ENCODE measurements around the gene SLC6A14.

Gene SLC6A14

GRCh38 chrX:116436358-116436816 is at the start of gene SLC6A14:
TSS of gene SLC6A14 (plus strand) at chrX:116436606. CDS start at chrX:116436710, 104 bp downstream.
- in situ Hi-C loops (cut with MboI; ENCODE audit: low sequenced_read_pairs), result no loop called here

- in situ Hi-C loops (cut with MboI; ENCODE audit: low sequenced_read_pairs), result no loop called here
Observed at GRCh38 chrX:116395752-116396151, 40.7 kb upstream of the SLC6A14 start.

GRCh38 chrX:116399681-116400080 is 36.7 kb upstream of the SLC6A14 start:
- in situ Hi-C loops (cut with MboI; ENCODE audit: low sequenced_read_pairs), result no loop called here

- in situ Hi-C loops (cut with MboI; ENCODE audit: low sequenced_read_pairs), result no loop called here
Observed at GRCh38 chrX:116409219-116409618, 27.2 kb upstream of the SLC6A14 start.

- in situ Hi-C loops (cut with MboI; ENCODE audit: low sequenced_read_pairs), result no loop called here
Observed at GRCh38 chrX:116413273-116413672, 23.1 kb upstream of the SLC6A14 start.

- in situ Hi-C loops (cut with MboI; ENCODE audit: low sequenced_read_pairs), result no loop called here
Observed at GRCh38 chrX:116417214-116417613, 19.2 kb upstream of the SLC6A14 start.

- in situ Hi-C loops (cut with MboI; ENCODE audit: low sequenced_read_pairs), result no loop called here
Observed at GRCh38 chrX:116417968-116418367, 18.4 kb upstream of the SLC6A14 start.

GRCh38 chrX:116427978-116428377 is 8.4 kb upstream of the SLC6A14 start:
- in situ Hi-C loops (cut with MboI; ENCODE audit: low sequenced_read_pairs), result no loop called here

- in situ Hi-C loops (cut with MboI; ENCODE audit: low sequenced_read_pairs), result no loop called here
Observed at GRCh38 chrX:116435597-116435996, 809 bp upstream of the SLC6A14 start.

- in situ Hi-C loops (cut with MboI; ENCODE audit: low sequenced_read_pairs), result no loop called here
Observed at GRCh38 chrX:116449156-116449555, 12.8 kb downstream of the SLC6A14 start.

GRCh38 chrX:116462822-116463221 is 26.4 kb downstream of the SLC6A14 start, which contains the start of gene CT83:
TSS of gene CT83 (minus strand) at chrX:116462976. CDS start at chrX:116462856, 120 bp downstream.
- in situ Hi-C loops (cut with MboI; ENCODE audit: low sequenced_read_pairs), result no loop called here

GRCh38 chrX:116480059-116480458 is 43.7 kb downstream of the SLC6A14 start:
- in situ Hi-C loops (cut with MboI; ENCODE audit: low sequenced_read_pairs), result no loop called here

- in situ Hi-C loops (cut with MboI; ENCODE audit: low sequenced_read_pairs), result no loop called here
Observed at GRCh38 chrX:116490104-116490503, 53.7 kb downstream of the SLC6A14 start.

- in situ Hi-C loops (cut with MboI; ENCODE audit: low sequenced_read_pairs), result no loop called here
Observed at GRCh38 chrX:116493271-116493670, 56.9 kb downstream of the SLC6A14 start.

GRCh38 chrX:116499780-116500179 is 63.4 kb downstream of the SLC6A14 start:
- in situ Hi-C loops (cut with MboI; ENCODE audit: low sequenced_read_pairs), result no loop called here
